WERI-Rb-1 (cell line): ENCODE results near the gene AGFG1.
"Not testable (repeated sequence)": the region's sequence is repeated elsewhere in the genome, so short reads cannot be mapped to it uniquely, and the experiment has no call there.

Source experiments
- DNase-seq: peaks from one replicate; pipeline ENCODE4 v3.0.0-alpha.2; 2020
- H3K27ac ChIP-seq: fragments of 250-450 bp; sonication (Bioruptor Pico); 2 replicates; pipeline ENCODE4 v1.5.1; 2020; ENCODE audit warnings: mild to moderate bottlenecking, moderate library complexity
- H3K27me3 ChIP-seq: fragments of 250-450 bp; sonication (Bioruptor Pico); 2 replicates; pipeline ENCODE4 v1.5.1; 2021; ENCODE audit warnings: mild to moderate bottlenecking, low read depth, moderate library complexity; ENCODE audit not compliant: insufficient read depth, severe bottlenecking
- H3K36me3 ChIP-seq: fragments of 250-450 bp; sonication (Bioruptor Pico); 2 replicates; pipeline ENCODE4 v1.5.1; 2020; ENCODE audit warnings: mild to moderate bottlenecking, moderate library complexity
- H3K4me3 ChIP-seq: 2 replicates; pipeline ENCODE4 v1.5.1; 2011; ENCODE audit warnings: low read depth, mild to moderate bottlenecking, control low read depth, low read length
- H3K9me3 ChIP-seq: fragments of 250-450 bp; sonication (Bioruptor Pico); 2 replicates; pipeline ENCODE4 v1.5.1; 2021; ENCODE audit warnings: mild to moderate bottlenecking, moderate library complexity; ENCODE audit not compliant: severe bottlenecking
- TF ChIP-seq, protein P1 (sequence below): IDR thresholded peaks from 2 replicates; pipeline ENCODE4 v1.5.1; 2011; ENCODE audit warnings: low read depth, mild to moderate bottlenecking, control low read depth, inconsistent platforms, low read length

The AGFG1 gene

DNA sequence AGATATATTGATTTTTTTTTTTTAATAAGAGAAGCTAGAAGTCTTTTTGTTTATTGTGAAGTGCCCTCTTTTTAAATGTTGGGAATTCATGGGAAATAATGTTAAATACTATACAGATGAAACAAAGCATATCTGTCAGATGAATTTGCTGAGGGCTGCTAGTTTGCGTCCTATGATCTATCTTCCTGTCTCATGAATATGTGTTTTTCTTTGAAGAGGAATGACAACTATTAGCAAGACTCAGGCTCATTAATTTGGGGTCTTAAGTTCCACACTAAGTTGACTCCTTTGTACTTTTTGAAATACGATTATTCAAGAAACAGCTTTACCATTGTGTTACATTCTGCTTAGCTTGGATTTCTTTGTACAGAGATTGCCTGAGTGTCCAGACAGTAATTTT, 57.9 kb downstream of the AGFG1 start:
- Histone ChIP-seq H3K9me3 (no peaks in the 10 kb centered on the region), H3K27ac (no peak overlapping the region), H3K27me3 (no peaks in the 10 kb centered on the region), H3K36me3 (peaks cover 32% of the 10 kb centered on the region), H3K4me3 (no peak overlapping the region)
- DNase-seq: no peak
- TF ChIP-seq, protein P1, sequence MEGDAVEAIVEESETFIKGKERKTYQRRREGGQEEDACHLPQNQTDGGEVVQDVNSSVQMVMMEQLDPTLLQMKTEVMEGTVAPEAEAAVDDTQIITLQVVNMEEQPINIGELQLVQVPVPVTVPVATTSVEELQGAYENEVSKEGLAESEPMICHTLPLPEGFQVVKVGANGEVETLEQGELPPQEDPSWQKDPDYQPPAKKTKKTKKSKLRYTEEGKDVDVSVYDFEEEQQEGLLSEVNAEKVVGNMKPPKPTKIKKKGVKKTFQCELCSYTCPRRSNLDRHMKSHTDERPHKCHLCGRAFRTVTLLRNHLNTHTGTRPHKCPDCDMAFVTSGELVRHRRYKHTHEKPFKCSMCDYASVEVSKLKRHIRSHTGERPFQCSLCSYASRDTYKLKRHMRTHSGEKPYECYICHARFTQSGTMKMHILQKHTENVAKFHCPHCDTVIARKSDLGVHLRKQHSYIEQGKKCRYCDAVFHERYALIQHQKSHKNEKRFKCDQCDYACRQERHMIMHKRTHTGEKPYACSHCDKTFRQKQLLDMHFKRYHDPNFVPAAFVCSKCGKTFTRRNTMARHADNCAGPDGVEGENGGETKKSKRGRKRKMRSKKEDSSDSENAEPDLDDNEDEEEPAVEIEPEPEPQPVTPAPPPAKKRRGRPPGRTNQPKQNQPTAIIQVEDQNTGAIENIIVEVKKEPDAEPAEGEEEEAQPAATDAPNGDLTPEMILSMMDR: no peak

DNA sequence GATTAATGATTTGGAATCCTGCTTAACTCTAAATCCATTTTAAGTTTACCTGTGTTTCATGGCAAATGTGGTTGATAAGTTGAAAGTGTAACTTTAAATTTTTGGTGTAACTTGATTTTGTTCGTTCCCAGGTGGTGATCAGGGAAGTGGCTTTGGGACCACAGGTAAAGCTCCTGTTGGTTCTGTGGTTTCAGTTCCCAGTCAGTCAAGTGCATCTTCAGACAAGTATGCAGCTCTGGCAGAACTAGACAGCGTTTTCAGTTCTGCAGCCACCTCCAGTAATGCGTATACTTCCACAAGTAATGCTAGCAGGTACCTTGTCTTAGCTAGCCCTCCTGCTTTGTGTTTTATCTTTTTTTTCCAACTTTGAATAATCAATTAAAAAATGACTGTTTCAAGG, 62.8 kb downstream of the AGFG1 start:
- no peak for DNase-seq
- no peaks in the 10 kb centered on the region for H3K9me3 ChIP-seq
- no peaks in the 10 kb centered on the region for H3K27me3 ChIP-seq
- H3K4me3 ChIP-seq: no peak overlapping the region
- no peak overlapping the region for H3K27ac ChIP-seq
- H3K36me3 ChIP-seq: peaks cover 38% of the 10 kb centered on the region
- TF ChIP-seq, protein P1: no peak

DNA sequence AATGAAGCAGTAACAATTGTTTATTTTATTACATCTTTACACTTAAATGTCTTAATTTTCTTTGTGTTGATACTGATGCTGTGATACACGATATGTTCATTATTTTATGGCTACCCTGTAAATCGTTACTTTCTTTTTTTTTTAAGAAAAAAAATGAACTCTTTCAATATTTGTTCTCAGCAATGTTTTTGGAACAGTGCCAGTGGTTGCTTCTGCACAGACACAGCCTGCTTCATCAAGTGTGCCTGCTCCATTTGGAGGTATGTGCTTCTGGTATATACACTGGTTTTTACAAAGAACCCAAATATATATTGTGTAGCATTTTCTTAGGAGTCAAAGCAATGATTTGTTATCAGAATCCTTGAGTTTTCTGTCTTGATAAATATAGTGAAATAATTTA, 64.5 kb downstream of the AGFG1 start:
- Histone ChIP-seq H3K9me3 (peaks cover 7% of the 10 kb centered on the region), H3K4me3 (no peak overlapping the region), H3K36me3 (peaks cover 41% of the 10 kb centered on the region), H3K27me3 (no peaks in the 10 kb centered on the region), H3K27ac (no peak overlapping the region)
- TF ChIP-seq, protein P1: no peak
- no peak for DNase-seq

DNA sequence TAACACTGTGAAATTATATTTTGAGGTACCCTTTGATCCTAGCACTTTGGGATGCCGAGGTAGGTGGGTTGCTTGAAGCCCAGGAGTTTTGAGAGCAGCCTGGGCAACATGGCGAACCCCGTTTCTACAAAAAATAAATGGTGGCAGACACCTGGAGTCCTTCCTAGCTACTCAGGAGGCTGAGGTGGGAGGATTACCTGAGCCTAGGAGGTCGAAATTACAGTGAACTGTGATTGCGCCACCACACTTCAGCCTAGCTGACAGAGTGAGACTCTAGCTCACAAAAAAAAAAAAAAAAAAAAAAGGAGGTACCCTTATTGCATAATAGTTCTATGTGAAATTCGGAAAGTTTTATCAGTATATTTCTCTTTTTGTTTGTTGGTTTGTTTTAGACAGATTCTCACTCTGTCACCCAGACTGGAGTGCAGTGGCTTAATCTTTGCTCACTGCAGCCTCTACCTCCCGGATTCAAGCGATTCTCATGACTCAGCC, 67.6 kb downstream of the AGFG1 start:
- H3K36me3 ChIP-seq: peaks cover 33% of the 10 kb centered on the region
- H3K27me3 ChIP-seq: no peaks in the 10 kb centered on the region
- no peak overlapping the region for H3K4me3 ChIP-seq
- peaks cover 7% of the 10 kb centered on the region for H3K9me3 ChIP-seq
- DNase-seq: no peak
- no peak overlapping the region for H3K27ac ChIP-seq
- TF ChIP-seq, protein P1: no peak

DNA sequence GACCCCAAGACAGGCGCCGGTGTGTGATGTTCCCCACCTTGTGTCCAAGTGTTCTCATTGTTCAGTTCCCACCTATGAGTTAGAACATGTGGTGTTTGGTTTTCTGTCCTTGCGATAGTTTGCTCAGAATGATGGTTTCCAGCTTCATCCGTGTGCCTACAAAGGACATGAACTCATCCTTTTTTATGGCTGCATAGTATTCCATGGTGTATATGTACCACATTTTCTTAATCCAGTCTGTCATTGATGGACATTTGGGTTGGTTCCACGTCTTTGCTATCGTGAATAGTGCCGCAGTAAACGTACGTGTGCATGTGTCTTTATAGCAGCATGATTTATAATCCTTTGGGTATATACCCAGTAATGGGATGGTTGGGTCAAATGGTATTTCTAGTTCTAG, 68.4 kb downstream of the AGFG1 start:
- not testable (repeated sequence) for H3K27me3 ChIP-seq, H3K27ac ChIP-seq, H3K9me3 ChIP-seq, DNase-seq, H3K4me3 ChIP-seq
- peaks cover 33% of the 10 kb centered on the region for H3K36me3 ChIP-seq

DNA sequence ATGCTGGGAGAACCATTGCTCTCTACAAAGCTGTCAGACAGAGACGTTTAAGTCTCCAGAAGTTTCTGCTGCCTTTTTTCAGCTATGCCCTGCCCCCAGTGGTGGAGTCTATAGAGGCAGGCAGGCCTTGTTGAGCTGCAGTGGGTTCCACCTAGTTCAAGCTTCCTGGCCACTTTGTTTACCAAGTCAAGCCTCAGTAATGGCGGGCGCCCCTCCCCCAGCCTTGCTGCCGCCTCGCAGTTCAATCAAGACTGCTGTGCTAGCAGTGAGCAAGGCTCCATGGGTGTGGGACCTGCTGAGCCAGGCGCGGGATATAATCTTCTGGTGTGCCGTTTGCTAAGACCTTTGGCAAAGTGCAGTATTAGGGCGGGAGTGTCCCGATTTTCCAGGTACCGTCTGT, 74.0 kb downstream of the AGFG1 start:
- Histone ChIP-seq H3K36me3 (peaks cover 3% of the 10 kb centered on the region; the same call in 1 of the 2 replicates), H3K9me3 (peaks cover under 1% of the 10 kb centered on the region), H3K27ac (no peak overlapping the region), H3K4me3 (no peak overlapping the region), H3K27me3 (no peaks in the 10 kb centered on the region)
- TF ChIP-seq, protein P1: no peak
- DNase-seq: no peak
